Measurements from ENCODE around the gene CCDC175.

Gene CCDC175

GRCh38 chr14:59570122-59570521 lies 6.5 kb downstream of the CCDC175 start:
- Histone ChIP-seq H3K4me1 (ENCODE audit: insufficient read depth, low read length) (no peaks in the 10 kb centered on the region), H3K9ac (ENCODE audit: low read depth, low read length) (no peak overlapping the region), H3K9me3 (ENCODE audit: control insufficient read depth, insufficient read depth, low read length) (no peaks in the 10 kb centered on the region), H3K36me3 (ENCODE audit: insufficient read depth, low read length) (no peaks in the 10 kb centered on the region)

GRCh38 chr14:59566725-59567124 lies 9.9 kb downstream of the CCDC175 start:
- Histone ChIP-seq H3K36me3 (ENCODE audit: insufficient read depth, low read length) (no peaks in the 10 kb centered on the region), H3K9me3 (ENCODE audit: control insufficient read depth, insufficient read depth, low read length) (no peaks in the 10 kb centered on the region), H3K9ac (ENCODE audit: low read depth, low read length) (no peak overlapping the region), H3K4me1 (ENCODE audit: insufficient read depth, low read length) (peaks cover 4% of the 10 kb centered on the region; the same call in 1 of the 2 replicates)

- Histone ChIP-seq H3K36me3 (ENCODE audit: insufficient read depth, low read length) (no peaks in the 10 kb centered on the region), H3K9ac (ENCODE audit: low read depth, low read length) (no peak overlapping the region), H3K9me3 (ENCODE audit: control insufficient read depth, insufficient read depth, low read length) (no peaks in the 10 kb centered on the region), H3K4me1 (ENCODE audit: insufficient read depth, low read length) (peaks cover 4% of the 10 kb centered on the region; the same call in 1 of the 2 replicates)
These were observed 10.3 kb downstream of the CCDC175 start for GRCh38 chr14:59566296-59566695.

GRCh38 chr14:59565087-59565486 lies 11.5 kb downstream of the CCDC175 start:
- H3K4me1 ChIP-seq (ENCODE audit: insufficient read depth, low read length) = peaks cover 4% of the 10 kb centered on the region; the same call in 1 of the 2 replicates
- H3K36me3 ChIP-seq (ENCODE audit: insufficient read depth, low read length) = no peaks in the 10 kb centered on the region
- no peak overlapping the region for H3K9ac ChIP-seq (ENCODE audit: low read depth, low read length)
- no peaks in the 10 kb centered on the region for H3K9me3 ChIP-seq (ENCODE audit: control insufficient read depth, insufficient read depth, low read length)

- Histone ChIP-seq H3K36me3 (ENCODE audit: insufficient read depth, low read length) (no peaks in the 10 kb centered on the region), H3K9ac (ENCODE audit: low read depth, low read length) (no peak overlapping the region), H3K9me3 (ENCODE audit: control insufficient read depth, insufficient read depth, low read length) (no peaks in the 10 kb centered on the region), H3K4me1 (ENCODE audit: insufficient read depth, low read length) (peaks cover 4% of the 10 kb centered on the region; the same call in 1 of the 2 replicates)
These were observed 12.2 kb downstream of the CCDC175 start for GRCh38 chr14:59564366-59564765.

- Histone ChIP-seq H3K36me3 (ENCODE audit: insufficient read depth, low read length) (no peaks in the 10 kb centered on the region), H3K9me3 (ENCODE audit: control insufficient read depth, insufficient read depth, low read length) (no peaks in the 10 kb centered on the region; the same call in none of the 2 replicates), H3K4me1 (ENCODE audit: insufficient read depth, low read length) (no peaks in the 10 kb centered on the region), H3K9ac (ENCODE audit: low read depth, low read length) (no peak overlapping the region)
These were observed 29.3 kb downstream of the CCDC175 start for GRCh38 chr14:59547310-59547709.

- Histone ChIP-seq H3K9me3 (ENCODE audit: control insufficient read depth, insufficient read depth, low read length) (no peaks in the 10 kb centered on the region; the same call in 1 of the 2 replicates), H3K36me3 (ENCODE audit: insufficient read depth, low read length) (no peaks in the 10 kb centered on the region)
These were observed 32.7 kb downstream of the CCDC175 start for GRCh38 chr14:59543873-59544272.

GRCh38 chr14:59541731-59542130 lies 34.9 kb downstream of the CCDC175 start:
- H3K4me1 ChIP-seq (ENCODE audit: insufficient read depth, low read length) = peaks cover 5% of the 10 kb centered on the region; the same call in 1 of the 2 replicates
- no peak overlapping the region for H3K9ac ChIP-seq (ENCODE audit: low read depth, low read length)
- no peaks in the 10 kb centered on the region for H3K9me3 ChIP-seq (ENCODE audit: control insufficient read depth, insufficient read depth, low read length)
- H3K36me3 ChIP-seq (ENCODE audit: insufficient read depth, low read length) = no peaks in the 10 kb centered on the region

More at GRCh38 chr14:59543873-59544272, 32.7 kb downstream of the CCDC175 start:
- H3K9ac ChIP-seq (ENCODE audit: low read depth, low read length) = no peak overlapping the region
- H3K4me1 ChIP-seq (ENCODE audit: insufficient read depth, low read length) = peaks cover 5% of the 10 kb centered on the region; the same call in 1 of the 2 replicates

GRCh38 chr14:59540852-59541251 lies 35.8 kb downstream of the CCDC175 start:
- Histone ChIP-seq H3K9me3 (ENCODE audit: control insufficient read depth, insufficient read depth, low read length) (no peaks in the 10 kb centered on the region), H3K4me1 (ENCODE audit: insufficient read depth, low read length) (peaks cover 5% of the 10 kb centered on the region; the same call in 1 of the 2 replicates), H3K9ac (ENCODE audit: low read depth, low read length) (no peak overlapping the region), H3K36me3 (ENCODE audit: insufficient read depth, low read length) (no peaks in the 10 kb centered on the region)

GRCh38 chr14:59538936-59539335 lies 37.7 kb downstream of the CCDC175 start:
- H3K36me3 ChIP-seq (ENCODE audit: insufficient read depth, low read length) = no peaks in the 10 kb centered on the region
- no peaks in the 10 kb centered on the region for H3K9me3 ChIP-seq (ENCODE audit: control insufficient read depth, insufficient read depth, low read length)
- H3K4me1 ChIP-seq (ENCODE audit: insufficient read depth, low read length) = peaks cover 5% of the 10 kb centered on the region; the same call in 1 of the 2 replicates
- H3K9ac ChIP-seq (ENCODE audit: low read depth, low read length) = no peak overlapping the region

- no peaks in the 10 kb centered on the region for H3K9me3 ChIP-seq (ENCODE audit: control insufficient read depth, insufficient read depth, low read length)
- H3K4me1 ChIP-seq (ENCODE audit: insufficient read depth, low read length) = peaks cover 5% of the 10 kb centered on the region; the same call in 1 of the 2 replicates
- H3K36me3 ChIP-seq (ENCODE audit: insufficient read depth, low read length) = no peaks in the 10 kb centered on the region
- H3K9ac ChIP-seq (ENCODE audit: low read depth, low read length) = no peak overlapping the region
These were observed 39.1 kb downstream of the CCDC175 start for GRCh38 chr14:59537476-59537875.

GRCh38 chr14:59534361-59534987 lies 42.1 kb downstream of the CCDC175 start:
- no peaks in the 10 kb centered on the region for H3K9me3 ChIP-seq (ENCODE audit: control insufficient read depth, insufficient read depth, low read length)
- no peaks in the 10 kb centered on the region for H3K36me3 ChIP-seq (ENCODE audit: insufficient read depth, low read length)
- H3K4me1 ChIP-seq (ENCODE audit: insufficient read depth, low read length) = no peaks in the 10 kb centered on the region

GRCh38 chr14:59532419-59532818 lies 44.2 kb downstream of the CCDC175 start:
- Histone ChIP-seq H3K9me3 (ENCODE audit: control insufficient read depth, insufficient read depth, low read length) (no peaks in the 10 kb centered on the region), H3K9ac (ENCODE audit: low read depth, low read length) (no peak overlapping the region), H3K36me3 (ENCODE audit: insufficient read depth, low read length) (no peaks in the 10 kb centered on the region), H3K4me1 (ENCODE audit: insufficient read depth, low read length) (no peaks in the 10 kb centered on the region)

More at GRCh38 chr14:59534361-59534987, 42.1 kb downstream of the CCDC175 start:
- no peak overlapping the region for H3K9ac ChIP-seq (ENCODE audit: low read depth, low read length)

GRCh38 chr14:59530349-59530748 lies 46.3 kb downstream of the CCDC175 start:
- no peaks in the 10 kb centered on the region for H3K4me1 ChIP-seq (ENCODE audit: insufficient read depth, low read length)
- no peaks in the 10 kb centered on the region for H3K9me3 ChIP-seq (ENCODE audit: control insufficient read depth, insufficient read depth, low read length)
- no peaks in the 10 kb centered on the region for H3K36me3 ChIP-seq (ENCODE audit: insufficient read depth, low read length)
- H3K9ac ChIP-seq (ENCODE audit: low read depth, low read length) = no peak overlapping the region

- H3K9ac ChIP-seq (ENCODE audit: low read depth, low read length) = no peak overlapping the region
- no peaks in the 10 kb centered on the region for H3K9me3 ChIP-seq (ENCODE audit: control insufficient read depth, insufficient read depth, low read length)
- no peaks in the 10 kb centered on the region for H3K4me1 ChIP-seq (ENCODE audit: insufficient read depth, low read length)
- H3K36me3 ChIP-seq (ENCODE audit: insufficient read depth, low read length) = no peaks in the 10 kb centered on the region
These were observed 47.4 kb downstream of the CCDC175 start for GRCh38 chr14:59529189-59529588.

Measured in ES-I3 (cell line).